Ishikawa (cell line): Measurements from ENCODE around the gene ATG7.

Experiments used
- CEBPB ChIP-seq: IDR thresholded peaks from 2 replicates; pipeline ENCODE4 v1.6.1; 2012
- CREB1 ChIP-seq: IDR thresholded peaks from 2 replicates; pipeline ENCODE4 v1.6.1; 2012; ENCODE audit warnings: low read depth
- EGR1 ChIP-seq: IDR thresholded peaks from 2 replicates; pipeline ENCODE4 v1.6.1; 2012
- EP300 ChIP-seq: IDR thresholded peaks from 2 replicates; pipeline ENCODE4 v1.6.1; 2012; ENCODE audit warnings: borderline replicate concordance
- FOXM1 ChIP-seq: IDR thresholded peaks from 2 replicates; pipeline ENCODE4 v1.6.1; 2012; ENCODE audit warnings: low read depth, borderline replicate concordance
- NFIC ChIP-seq: IDR thresholded peaks from 2 replicates; pipeline ENCODE4 v1.6.1; 2012
- RAD21 ChIP-seq: IDR thresholded peaks from 2 replicates; pipeline ENCODE4 v1.6.1; 2012; ENCODE audit warnings: low read depth
- TAF1 ChIP-seq: IDR thresholded peaks from 2 replicates; pipeline ENCODE4 v1.6.1; 2012; ENCODE audit warnings: low read depth, mild to moderate bottlenecking
- TCF12 ChIP-seq: IDR thresholded peaks from 2 replicates; pipeline ENCODE4 v1.6.1; 2012; ENCODE audit warnings: low read depth
- TEAD4 ChIP-seq: IDR thresholded peaks from 2 replicates; pipeline ENCODE4 v1.6.1; 2012
- YY1 ChIP-seq: IDR thresholded peaks from 2 replicates; pipeline ENCODE4 v1.6.1; 2012; ENCODE audit warnings: low read depth
- ZBTB7A ChIP-seq: IDR thresholded peaks from 2 replicates; pipeline ENCODE4 v1.6.1; 2012; ENCODE audit warnings: low read depth
- TF ChIP-seq, protein P1 (sequence below): IDR thresholded peaks from 2 replicates; pipeline ENCODE4 v1.6.1; 2012; ENCODE audit warnings: low read depth, mild to moderate bottlenecking
- TF ChIP-seq, protein P2 (sequence below): IDR thresholded peaks from 2 replicates; pipeline ENCODE4 v1.6.1; 2012
- TF ChIP-seq, protein P3 (sequence below): IDR thresholded peaks from 2 replicates; pipeline ENCODE4 v1.6.1; 2012

Gene ATG7

DNA sequence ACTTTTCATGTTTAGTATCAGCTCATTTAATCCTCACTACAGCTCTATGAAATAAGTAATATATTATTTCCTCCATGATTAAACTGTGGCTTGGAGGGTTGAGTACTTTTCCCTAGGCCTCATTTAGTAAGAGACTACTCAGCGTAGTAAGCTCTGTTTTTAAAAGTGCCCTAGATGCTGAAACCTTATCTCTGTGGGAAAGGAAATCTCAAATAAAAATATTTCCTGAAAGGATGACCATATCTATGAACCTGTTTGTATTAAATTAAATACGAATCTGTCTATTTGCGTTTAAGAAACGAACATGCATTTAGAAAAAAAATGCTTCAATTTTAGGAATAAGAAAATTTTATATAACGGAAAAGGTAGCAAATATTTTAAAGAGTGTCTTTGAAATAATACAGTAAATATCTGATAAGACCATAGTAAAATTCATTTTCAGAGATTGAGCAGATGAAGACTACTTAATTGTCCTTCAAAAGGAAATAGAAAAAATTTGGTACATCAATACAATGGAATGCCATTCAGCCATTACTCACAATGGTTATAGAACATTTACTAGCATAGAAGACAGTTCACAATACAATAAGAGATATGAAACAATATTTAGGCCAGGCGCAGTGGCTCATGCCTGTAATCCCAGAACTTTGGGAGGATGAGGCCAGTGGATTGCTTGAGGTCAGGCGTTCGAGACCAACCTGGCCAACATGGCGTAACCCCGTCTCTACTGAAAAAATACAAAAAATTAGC lies 56.2 kb downstream of the ATG7 start:
- TF ChIP-seq TAF1: no peak
- no peak for TF ChIP-seq EGR1
- no peak for TF ChIP-seq TEAD4
- TF ChIP-seq, protein P1, sequence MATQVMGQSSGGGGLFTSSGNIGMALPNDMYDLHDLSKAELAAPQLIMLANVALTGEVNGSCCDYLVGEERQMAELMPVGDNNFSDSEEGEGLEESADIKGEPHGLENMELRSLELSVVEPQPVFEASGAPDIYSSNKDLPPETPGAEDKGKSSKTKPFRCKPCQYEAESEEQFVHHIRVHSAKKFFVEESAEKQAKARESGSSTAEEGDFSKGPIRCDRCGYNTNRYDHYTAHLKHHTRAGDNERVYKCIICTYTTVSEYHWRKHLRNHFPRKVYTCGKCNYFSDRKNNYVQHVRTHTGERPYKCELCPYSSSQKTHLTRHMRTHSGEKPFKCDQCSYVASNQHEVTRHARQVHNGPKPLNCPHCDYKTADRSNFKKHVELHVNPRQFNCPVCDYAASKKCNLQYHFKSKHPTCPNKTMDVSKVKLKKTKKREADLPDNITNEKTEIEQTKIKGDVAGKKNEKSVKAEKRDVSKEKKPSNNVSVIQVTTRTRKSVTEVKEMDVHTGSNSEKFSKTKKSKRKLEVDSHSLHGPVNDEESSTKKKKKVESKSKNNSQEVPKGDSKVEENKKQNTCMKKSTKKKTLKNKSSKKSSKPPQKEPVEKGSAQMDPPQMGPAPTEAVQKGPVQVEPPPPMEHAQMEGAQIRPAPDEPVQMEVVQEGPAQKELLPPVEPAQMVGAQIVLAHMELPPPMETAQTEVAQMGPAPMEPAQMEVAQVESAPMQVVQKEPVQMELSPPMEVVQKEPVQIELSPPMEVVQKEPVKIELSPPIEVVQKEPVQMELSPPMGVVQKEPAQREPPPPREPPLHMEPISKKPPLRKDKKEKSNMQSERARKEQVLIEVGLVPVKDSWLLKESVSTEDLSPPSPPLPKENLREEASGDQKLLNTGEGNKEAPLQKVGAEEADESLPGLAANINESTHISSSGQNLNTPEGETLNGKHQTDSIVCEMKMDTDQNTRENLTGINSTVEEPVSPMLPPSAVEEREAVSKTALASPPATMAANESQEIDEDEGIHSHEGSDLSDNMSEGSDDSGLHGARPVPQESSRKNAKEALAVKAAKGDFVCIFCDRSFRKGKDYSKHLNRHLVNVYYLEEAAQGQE: no peak
- TF ChIP-seq CEBPB: no peak
- TF ChIP-seq EP300: no peak
- TF ChIP-seq, protein P2, sequence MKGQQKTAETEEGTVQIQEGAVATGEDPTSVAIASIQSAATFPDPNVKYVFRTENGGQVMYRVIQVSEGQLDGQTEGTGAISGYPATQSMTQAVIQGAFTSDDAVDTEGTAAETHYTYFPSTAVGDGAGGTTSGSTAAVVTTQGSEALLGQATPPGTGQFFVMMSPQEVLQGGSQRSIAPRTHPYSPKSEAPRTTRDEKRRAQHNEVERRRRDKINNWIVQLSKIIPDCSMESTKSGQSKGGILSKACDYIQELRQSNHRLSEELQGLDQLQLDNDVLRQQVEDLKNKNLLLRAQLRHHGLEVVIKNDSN: no peak
- TF ChIP-seq, protein P3, sequence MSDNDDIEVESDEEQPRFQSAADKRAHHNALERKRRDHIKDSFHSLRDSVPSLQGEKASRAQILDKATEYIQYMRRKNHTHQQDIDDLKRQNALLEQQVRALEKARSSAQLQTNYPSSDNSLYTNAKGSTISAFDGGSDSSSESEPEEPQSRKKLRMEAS: no peak
- no peak for TF ChIP-seq FOXM1
- TF ChIP-seq CREB1: no peak
- TF ChIP-seq ZBTB7A: no peak
- TF ChIP-seq TCF12: no peak

DNA sequence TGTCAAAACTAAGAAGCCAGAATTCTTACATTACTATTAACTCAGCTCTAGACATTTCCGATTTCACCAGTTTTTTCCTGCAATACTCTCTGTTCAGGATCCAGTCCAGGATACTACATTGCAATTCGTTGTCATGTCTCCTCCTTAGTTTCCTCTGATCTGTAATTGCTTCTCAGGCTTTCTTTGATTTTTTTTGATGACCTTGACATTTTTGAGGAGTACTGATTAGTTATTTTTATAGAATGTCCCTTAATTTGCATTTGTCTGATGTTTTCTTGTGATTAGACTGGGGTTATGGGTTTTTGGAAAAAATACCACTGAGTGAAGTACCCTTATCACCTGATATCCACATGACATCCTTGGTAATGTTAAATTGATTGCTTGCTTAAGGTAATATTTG lies 57.6 kb downstream of the ATG7 start:
- no peak for TF ChIP-seq YY1
- no peak for TF ChIP-seq CREB1
- TF ChIP-seq TEAD4: no peak
- TF ChIP-seq ZBTB7A: no peak
- TF ChIP-seq CEBPB: no peak
- no peak for TF ChIP-seq RAD21
- TF ChIP-seq TCF12: no peak
- no peak for TF ChIP-seq NFIC
- no peak for TF ChIP-seq FOXM1
- TF ChIP-seq, protein P2: no peak
- no peak for TF ChIP-seq EGR1
- no peak for TF ChIP-seq EP300
- TF ChIP-seq, protein P1: no peak
- TF ChIP-seq TAF1: no peak
- TF ChIP-seq, protein P3: no peak

DNA sequence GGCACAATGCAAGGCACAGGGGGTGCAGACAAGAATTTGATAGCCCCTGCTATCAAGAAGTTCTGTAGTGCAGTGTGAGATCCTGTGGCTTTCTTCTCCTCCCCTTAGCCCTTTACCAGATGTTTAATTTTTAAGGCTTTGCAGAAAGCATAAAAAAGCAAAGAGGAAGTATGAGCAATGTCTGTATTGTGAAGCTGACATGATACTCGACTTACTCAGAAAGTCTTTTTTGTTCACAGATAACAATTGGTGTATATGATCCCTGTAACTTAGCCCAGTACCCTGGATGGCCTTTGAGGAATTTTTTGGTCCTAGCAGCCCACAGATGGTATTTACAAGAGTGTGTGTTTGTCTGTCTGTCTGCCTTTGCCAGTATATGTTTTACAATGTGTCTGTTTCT lies 58.9 kb downstream of the ATG7 start:
- TF ChIP-seq RAD21 (no peak), ZBTB7A (no peak), TEAD4 (no peak), TAF1 (no peak), CEBPB (no peak), NFIC (no peak), FOXM1 (no peak), YY1 (no peak), EP300 (no peak), EGR1 (no peak), TCF12 (no peak), CREB1 (no peak)
- TF ChIP-seq, protein P1: no peak
- TF ChIP-seq, protein P3: no peak
- TF ChIP-seq, protein P2: no peak
